Neutrophil (primary cell): ENCODE measurements around the gene ST8SIA5.

Experiments used
- H3K27ac ChIP-seq: fragments of 200-600 bp; sonication (generic); 2 replicates; pipeline ENCODE4 v1.5.1; 2016; ENCODE audit warnings: mild to moderate bottlenecking, moderate library complexity
- H3K27me3 ChIP-seq: fragments of 200-600 bp; sonication (generic); 2 replicates; pipeline ENCODE4 v1.6.0; 2016; ENCODE audit warnings: mild to moderate bottlenecking
- H3K36me3 ChIP-seq: fragments of 200-600 bp; sonication (generic); 2 replicates; pipeline ENCODE4 v1.5.1; 2017
- H3K4me1 ChIP-seq, 2 experiments: fragments of 200-600 bp in 1 of 2; sonication (generic) in 1 of 2; 1 replicate in 1 of 2; 2 replicates in 1 of 2; pipeline versions ENCODE4 v1.5.1 to v1.6.1; 2013 to 2016; ENCODE audit warnings: low read depth in 1 of 2, low read length in 1 of 2, mild to moderate bottlenecking in 1 of 2, moderate library complexity in 1 of 2; ENCODE audit not compliant: control insufficient read depth in 1 of 2, insufficient read depth in 1 of 2
- H3K4me3 ChIP-seq, 2 experiments: fragments of 200-600 bp in 1 of 2; sonication (generic) in 1 of 2; 1 replicate in 1 of 2; 2 replicates in 1 of 2; pipeline ENCODE4 v1.5.1; 2013 to 2016; ENCODE audit warnings: low read depth in 1 of 2, low read length in 1 of 2, mild to moderate bottlenecking in 1 of 2, moderate library complexity in 1 of 2
- H3K9me3 ChIP-seq: fragments of 200-600 bp; sonication (generic); 2 replicates; pipeline ENCODE4 v1.5.1; 2016
- TF ChIP-seq, protein P1 (sequence below): fragments of 200-600 bp; sonication (generic); IDR thresholded peaks from 2 replicates; pipeline ENCODE4 v1.5.1; 2016; ENCODE audit warnings: antibody characterized with exemption

ST8SIA5 gene

DNA sequence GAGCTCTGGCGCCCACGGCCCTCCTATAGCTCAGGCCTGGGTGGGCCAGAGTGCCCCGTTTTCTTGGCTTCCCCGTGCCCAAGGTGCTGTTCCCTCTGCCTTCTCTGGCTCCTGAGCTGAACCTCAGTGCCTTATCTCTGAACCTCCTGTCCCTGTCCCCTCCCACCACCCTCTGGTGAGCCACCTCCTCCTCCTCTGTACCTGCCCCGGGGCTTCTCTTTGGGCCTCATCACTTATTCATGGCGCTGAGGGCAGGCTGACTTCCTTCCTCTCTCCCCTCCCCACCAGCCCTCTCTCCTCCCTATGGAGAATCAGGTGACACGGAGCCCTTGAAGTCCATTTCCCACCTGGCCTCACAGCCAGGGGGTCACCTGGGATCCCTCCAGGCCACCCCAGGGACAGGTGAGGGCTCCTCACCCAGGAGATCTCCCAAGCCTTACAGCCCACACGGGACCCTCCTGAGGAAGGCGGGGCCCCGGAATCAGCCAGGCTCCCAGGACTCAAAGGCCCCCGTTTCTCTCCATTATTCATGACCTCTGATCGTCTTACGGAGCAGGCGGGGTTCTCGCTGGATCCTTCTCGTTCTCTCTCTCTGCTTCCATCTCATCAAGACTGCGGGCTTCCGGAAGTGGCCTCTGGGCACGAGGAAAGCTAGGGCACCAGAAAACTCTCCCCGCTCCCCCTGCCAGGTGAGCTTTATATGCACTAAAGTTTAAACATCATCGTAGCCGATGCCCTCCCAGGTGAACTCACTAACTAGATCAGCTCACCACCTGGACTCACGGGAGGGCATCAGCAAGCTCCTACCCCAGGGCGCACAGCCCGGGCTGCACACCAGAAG, 99.5 kb downstream of the ST8SIA5 start, which contains the start of gene LOXHD1:
TSS of gene LOXHD1 (minus strand) at position 106 of the 841 bp plus-strand sequence. CDS start 187 bp downstream, outside the sequence.
- peaks cover 14% of the 10 kb centered on the region for H3K27me3 ChIP-seq
- H3K9me3 ChIP-seq = no peaks in the 10 kb centered on the region
- H3K4me1 ChIP-seq = no peaks in the 10 kb centered on the region
- no peak within 1 kb of the TSS for H3K4me3 ChIP-seq
- TF ChIP-seq, protein P1, sequence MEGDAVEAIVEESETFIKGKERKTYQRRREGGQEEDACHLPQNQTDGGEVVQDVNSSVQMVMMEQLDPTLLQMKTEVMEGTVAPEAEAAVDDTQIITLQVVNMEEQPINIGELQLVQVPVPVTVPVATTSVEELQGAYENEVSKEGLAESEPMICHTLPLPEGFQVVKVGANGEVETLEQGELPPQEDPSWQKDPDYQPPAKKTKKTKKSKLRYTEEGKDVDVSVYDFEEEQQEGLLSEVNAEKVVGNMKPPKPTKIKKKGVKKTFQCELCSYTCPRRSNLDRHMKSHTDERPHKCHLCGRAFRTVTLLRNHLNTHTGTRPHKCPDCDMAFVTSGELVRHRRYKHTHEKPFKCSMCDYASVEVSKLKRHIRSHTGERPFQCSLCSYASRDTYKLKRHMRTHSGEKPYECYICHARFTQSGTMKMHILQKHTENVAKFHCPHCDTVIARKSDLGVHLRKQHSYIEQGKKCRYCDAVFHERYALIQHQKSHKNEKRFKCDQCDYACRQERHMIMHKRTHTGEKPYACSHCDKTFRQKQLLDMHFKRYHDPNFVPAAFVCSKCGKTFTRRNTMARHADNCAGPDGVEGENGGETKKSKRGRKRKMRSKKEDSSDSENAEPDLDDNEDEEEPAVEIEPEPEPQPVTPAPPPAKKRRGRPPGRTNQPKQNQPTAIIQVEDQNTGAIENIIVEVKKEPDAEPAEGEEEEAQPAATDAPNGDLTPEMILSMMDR = no peak
- H3K36me3 ChIP-seq = no peaks in the 10 kb centered on the region
- H3K27ac ChIP-seq = no peak within 1 kb of the TSS

DNA sequence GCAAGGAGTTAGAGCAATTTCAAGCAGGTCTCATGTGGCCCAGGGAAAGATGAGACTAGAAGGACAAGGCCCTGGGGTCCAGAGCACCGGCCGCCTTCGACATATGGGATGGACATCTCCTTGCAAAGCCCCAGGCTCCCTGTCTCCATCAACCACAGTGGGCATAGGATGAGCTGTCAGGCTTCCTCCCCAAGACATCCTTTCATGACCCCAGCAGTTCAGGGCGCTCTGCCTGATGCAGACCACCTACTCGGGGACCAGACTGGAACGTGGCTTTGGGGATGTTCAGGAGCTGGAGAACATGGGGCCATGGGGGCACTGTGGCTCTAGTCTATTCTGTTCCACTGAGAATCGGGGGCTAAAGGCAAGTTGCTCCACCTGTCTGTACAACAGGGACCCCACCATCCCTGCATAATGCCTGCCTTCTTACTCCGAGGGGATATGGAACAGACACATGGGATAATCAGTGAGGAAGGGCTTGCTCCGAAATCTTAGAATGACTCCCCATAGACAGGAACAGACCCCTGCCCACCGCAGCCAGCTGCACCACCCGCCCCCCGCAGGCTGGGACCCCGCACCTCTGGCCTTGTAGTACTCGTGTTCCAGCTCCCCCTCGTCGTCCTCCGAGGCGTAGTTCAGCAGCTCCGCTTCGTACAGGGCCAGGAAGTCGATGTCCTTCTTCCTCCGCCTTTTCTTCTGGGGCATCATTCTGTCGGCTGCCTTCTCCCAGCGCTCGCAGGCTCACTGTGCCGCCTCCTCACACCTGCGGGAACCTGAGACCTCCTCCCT, 100.3 kb downstream of the ST8SIA5 start:
- no peaks in the 10 kb centered on the region for H3K4me1 ChIP-seq
- peaks cover 22% of the 10 kb centered on the region for H3K27me3 ChIP-seq
- TF ChIP-seq, protein P1 = no peak
- H3K4me3 ChIP-seq = no peak overlapping the region
- no peak overlapping the region for H3K27ac ChIP-seq
- no peaks in the 10 kb centered on the region for H3K36me3 ChIP-seq
- no peaks in the 10 kb centered on the region for H3K9me3 ChIP-seq

DNA sequence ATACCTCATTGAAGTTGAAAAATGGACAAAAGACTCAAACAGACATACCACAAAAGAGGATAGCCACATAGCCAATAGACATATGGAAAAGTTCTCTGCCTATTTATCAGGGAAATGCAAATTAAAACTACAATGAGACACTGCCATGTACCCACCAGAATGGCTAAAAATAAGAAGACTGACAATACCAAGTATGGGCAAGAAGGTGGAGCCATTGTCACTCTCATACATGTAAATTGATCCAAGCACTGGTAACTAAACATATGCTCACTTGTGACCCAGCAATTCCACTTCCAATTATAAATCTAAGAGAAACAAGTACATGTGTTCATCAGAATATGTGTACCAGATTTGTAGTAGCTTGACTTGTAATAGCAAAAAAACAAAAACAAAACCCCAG, 104.5 kb downstream of the ST8SIA5 start:
- Histone ChIP-seq H3K27ac (no peak overlapping the region), H3K36me3 (no peaks in the 10 kb centered on the region), H3K9me3 (no peaks in the 10 kb centered on the region), H3K4me1 (no peaks in the 10 kb centered on the region), H3K4me3 (no peak overlapping the region), H3K27me3 (peaks cover 46% of the 10 kb centered on the region)
- TF ChIP-seq, protein P1 = no peak

DNA sequence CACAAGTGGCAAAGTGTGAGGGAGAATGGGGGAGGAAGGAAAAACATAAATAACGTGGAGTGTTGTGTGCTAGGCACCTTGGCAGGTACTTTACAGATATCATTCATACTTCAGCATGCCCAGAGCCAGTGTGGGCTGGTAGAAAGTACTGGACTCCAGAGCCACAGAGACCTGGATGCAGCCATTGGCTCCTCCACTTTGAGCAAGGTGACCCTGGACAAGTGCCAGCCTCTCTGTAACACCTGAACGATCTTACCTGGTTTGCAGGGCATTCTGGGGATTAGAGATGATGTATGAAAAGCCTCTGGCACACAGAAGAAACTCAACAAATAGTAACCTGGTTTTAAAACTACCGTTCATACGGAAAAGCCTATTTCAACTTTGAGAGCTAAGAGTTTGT, 106.2 kb downstream of the ST8SIA5 start:
- TF ChIP-seq, protein P1 = no peak
- Histone ChIP-seq H3K27me3 (peaks cover 46% of the 10 kb centered on the region), H3K4me1 (no peaks in the 10 kb centered on the region), H3K4me3 (no peak overlapping the region), H3K27ac (no peak overlapping the region), H3K36me3 (no peaks in the 10 kb centered on the region), H3K9me3 (no peaks in the 10 kb centered on the region)

DNA sequence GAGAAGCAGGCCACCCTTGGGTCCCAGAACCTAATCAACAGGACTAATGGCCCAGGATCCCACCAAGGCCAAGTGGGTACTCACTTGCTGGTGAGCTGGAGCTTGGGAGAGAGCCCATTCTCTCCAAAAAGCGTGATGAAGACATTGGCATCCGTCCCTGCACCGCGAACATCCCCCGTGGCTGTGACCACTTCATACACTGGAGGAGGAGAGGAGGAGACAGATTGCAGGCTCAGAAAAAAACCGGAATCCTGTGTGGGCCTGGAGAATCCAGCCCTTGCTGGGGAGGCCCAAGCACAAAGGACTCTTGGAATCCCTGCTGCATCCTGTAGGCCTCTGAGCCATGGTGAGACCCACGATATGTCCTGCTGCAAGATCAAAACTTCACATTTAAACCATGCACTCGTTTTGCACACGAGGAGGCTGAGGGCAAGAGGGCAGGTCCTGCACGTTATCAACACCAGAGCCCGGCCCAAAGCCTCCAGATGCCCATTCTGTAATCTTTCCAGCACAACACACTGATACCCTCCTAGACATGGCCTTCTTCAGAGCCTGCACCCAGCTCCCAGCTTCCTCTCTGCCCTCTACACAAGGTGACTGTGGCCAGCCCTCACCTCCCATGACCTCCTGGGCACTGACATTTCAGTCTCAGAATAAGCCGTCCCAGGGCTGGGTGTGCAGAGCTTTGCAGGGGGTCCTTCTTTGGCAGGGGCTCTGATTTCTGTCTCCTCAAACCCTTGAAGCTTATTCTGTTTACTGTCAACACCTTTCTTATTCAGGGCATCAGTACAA, 107.6 kb downstream of the ST8SIA5 start:
- Histone ChIP-seq H3K27ac (no peak overlapping the region), H3K4me1 (no peaks in the 10 kb centered on the region), H3K27me3 (peaks cover 39% of the 10 kb centered on the region), H3K36me3 (no peaks in the 10 kb centered on the region), H3K9me3 (no peaks in the 10 kb centered on the region), H3K4me3 (no peak overlapping the region)
- TF ChIP-seq, protein P1 = no peak
